SH-SY5Y (cell line): Measurements from ENCODE around the gene RHBDD1.

Experiments used
- GATA2 ChIP-seq: IDR thresholded peaks from 2 replicates; pipeline ENCODE4 v1.6.1; 2011; ENCODE audit warnings: mild to moderate bottlenecking, low read depth, low read length
- GATA3 ChIP-seq: IDR thresholded peaks from 2 replicates; pipeline ENCODE4 v1.6.1; 2011; ENCODE audit warnings: low read depth, mild to moderate bottlenecking, low read length, moderate library complexity

RHBDD1 gene

DNA sequence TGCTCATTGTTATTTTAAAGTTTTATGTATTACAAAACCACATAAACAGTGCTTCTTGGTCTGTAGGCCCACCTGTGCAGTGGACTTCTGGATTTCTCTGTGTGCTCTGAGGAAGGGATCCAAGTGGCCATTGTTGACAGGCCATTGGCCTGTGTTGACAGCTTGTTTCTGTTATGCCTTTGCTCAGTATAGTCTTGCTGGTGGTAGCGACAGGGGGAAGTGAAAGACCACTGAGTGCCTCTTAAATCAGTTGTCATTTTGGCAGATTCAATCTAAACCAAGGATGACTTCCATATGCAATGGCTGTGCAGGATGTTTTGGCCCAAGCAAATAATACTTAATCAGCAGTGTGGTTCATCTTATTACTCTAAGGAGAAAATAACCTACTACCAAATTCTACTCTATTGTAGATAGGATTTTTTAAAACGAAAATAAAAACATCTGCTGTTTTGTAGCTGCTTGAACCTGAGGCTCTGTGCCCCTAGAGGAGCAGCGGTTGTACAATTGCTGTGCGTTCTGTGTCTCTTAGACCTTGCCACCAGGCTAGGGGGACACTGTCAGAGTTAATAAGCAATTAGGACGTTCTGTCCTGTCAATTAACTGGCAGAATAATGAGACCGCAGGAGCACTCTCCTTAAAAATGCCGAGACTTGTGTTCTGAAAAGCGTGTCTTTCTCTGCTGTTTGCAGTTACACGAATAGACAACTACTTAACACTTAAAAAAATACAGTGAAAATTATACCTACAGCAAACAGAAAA is 108.2 kb downstream of the RHBDD1 start:
- TF ChIP-seq GATA2 (no peak), GATA3 (no peak)

DNA sequence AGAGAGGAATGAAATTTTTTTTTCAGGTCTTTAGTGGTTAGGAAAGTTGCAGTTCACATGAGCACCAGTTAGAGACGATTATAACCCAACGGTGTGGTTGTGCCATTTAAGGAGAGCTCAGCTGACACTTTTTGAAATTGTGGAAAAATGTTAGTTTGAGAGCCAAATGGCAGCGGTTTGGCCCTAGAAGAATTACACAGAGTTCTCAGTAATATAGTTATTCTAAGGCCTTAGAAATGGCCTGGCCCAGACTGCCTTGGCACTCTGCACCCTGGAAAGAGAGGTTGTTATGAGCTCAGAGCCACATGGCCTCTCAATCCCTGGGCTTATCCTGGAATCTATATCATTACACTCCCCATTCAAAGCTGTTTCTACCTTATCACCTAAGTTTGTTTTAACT is 117.4 kb downstream of the RHBDD1 start:
- TF ChIP-seq GATA2 = no peak
- no peak for TF ChIP-seq GATA3

DNA sequence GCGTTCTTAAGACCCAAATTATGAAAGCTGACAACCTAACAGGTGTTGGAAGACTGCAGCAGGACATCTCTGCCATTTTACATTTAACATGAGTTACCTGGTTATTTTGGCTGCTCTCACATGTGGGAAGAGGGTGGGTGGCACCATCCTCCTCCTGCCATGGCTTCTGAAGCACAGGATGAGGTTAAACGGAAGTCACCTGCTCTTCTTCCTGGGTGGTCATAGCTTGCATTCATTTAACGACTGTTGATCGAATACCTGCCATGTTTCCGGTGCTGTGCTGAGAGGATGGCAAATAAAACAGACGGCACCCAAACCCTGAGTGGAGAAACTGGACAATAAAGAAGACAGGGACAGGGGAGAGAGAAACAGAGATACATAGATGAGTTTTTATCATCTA is 118.0 kb downstream of the RHBDD1 start:
- TF ChIP-seq GATA3 (no peak), GATA2 (no peak)

DNA sequence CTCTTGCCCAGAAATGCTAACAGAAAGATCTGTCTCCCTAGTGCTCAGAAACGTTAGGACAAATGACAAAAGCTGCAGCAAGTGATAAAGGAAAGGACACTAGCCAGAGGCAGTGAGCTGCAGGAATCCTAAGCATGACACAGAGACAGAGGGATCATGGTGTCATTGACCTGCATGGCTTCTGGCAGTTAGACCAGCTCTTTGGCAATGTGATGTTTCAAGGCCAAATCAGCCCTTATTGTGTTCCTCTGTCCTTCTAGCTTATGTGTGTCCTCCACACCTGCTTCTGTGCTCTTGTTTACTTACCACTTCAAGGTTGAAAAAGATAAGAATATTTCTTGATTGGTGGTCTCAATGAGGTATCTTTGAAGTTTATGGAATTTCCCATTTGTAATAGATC is 120.8 kb downstream of the RHBDD1 start:
- TF ChIP-seq GATA3 = no peak
- no peak for TF ChIP-seq GATA2

DNA sequence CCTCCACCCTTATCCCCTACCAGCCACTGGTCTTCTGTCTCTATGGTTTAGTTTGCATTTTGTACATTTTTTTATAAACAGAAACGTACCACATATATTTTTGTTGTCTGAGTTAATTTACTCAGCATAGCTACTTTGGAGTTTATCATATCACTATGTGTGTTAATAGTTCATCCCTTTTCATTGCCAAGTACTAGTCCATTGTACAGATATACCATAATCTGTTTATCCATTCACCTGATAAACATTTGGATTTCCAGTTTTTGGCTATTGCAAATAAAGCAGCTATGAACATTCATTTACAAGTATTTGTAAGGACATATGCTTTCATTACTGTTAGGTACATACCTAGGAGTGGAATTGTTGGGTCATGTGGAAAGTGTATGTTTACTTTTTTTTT is 123.6 kb downstream of the RHBDD1 start:
- no peak for TF ChIP-seq GATA3
- no peak for TF ChIP-seq GATA2

DNA sequence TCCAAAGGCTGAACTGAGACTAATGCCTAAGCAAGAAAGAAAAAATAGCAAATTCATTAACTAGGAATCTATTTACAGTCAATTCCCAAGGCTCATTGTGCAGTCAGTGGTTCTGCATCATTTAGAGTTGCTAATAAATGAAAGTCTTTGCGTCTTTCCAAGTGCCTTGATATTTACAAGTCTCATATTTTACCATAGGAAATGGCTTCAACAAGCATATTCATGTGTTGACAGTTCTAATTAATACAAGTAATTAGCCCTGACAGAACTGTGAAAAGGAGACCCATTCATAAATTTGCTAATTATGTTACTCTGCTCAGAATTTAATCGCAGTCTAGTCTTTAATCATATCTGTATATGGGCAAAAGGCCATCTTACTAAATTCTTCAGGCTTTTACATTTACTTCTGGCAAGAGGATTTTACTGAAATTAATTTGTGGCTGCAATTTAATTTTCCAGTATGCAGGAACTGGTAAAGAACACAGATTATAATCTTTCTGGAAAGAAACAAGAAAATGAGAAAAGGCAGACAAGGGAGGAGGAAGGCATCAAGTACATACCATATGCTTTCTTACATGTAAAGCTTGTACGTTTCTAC is 126.4 kb downstream of the RHBDD1 start:
- TF ChIP-seq GATA2 (no peak), GATA3 (no peak)

DNA sequence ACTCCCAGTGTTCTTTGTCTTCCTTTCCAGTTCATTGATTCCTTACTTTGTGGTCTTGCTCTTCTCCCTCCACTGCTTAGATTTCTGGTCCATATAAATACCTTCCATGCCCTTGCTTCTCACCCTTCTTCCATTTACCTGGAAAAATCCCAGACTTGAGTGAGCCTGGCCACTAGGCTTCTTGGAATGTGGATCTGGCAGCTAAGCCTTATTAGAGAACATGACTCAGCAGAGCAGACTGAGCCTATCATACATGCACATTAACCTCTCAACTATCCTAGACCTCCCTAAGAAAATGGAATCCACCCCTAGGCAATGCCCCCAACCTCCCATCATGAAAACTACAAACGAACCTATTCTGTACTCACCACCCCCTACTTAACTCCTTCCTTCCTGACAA is 127.7 kb downstream of the RHBDD1 start:
- no peak for TF ChIP-seq GATA2
- TF ChIP-seq GATA3 = no peak

DNA sequence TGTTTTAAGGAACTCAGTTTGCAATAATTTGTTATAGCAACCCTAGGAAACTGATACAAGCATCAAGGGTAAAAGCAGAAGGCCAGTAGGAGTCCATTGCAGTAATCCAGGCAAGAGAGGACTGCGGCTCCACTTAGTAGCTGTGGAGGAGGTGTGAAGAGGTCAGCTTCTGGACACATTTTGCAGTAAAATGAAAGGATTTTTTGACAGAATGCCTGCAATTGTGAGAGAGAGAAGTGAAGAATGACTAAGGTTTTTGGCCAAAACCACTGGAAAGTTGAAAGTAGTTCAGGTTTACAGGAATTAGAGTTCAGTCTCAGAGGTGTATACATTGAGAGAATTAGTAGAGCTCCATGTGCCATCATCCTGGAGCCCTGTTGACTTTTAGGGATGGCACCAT is 129.5 kb downstream of the RHBDD1 start:
- TF ChIP-seq GATA3 (no peak), GATA2 (no peak)

DNA sequence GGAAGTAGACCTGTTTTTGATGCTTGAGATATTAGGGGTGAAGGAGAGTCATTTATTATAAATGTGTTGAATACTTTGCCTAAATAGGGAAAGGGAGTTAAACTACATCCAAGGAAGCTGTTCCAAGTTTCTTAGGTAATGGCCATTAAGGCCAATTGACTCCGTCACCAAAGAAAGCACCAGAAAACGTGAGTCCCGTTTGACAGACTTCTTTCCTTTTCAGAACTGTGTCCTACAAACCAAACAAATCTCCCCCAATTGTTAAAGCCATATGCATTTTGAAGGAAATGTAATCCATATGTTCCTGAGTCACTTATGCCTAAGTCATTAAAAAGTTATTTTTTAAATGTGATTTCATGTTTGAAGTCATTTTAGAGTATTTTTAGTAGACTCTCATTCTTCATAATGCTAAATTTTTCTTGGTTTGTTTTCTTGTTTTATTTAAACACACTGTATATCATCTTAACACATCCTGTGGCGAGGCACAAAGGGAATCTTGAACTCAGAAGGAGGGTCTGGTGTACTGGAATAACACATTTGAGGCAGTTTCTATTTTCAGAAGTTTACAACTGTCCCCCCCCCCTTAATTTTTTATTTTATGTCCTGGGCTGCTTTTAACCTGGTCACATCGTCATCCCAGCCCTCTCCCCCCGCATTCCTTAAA is 133.7 kb downstream of the RHBDD1 start:
- TF ChIP-seq GATA2 = no peak
- no peak for TF ChIP-seq GATA3

DNA sequence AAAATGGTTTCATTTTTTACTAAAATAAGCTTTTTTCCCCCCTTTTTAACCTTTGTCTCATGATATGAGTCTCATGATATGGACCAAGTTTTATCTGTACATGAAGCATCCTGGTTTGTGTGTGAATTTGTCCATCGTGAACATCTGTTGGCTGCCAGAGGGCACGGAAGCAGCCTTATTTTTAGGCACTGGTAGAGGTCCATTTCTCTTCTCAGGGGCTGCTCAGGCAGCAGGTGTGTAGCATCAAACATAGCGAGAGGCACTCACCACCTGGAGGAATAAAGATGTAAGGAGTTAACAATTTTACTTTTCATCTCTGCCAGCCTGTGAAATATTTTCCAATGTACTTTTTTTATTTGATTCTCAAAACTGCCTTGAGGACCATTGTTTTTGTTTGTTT is 134.5 kb downstream of the RHBDD1 start:
- TF ChIP-seq GATA3 (no peak), GATA2 (no peak)

DNA sequence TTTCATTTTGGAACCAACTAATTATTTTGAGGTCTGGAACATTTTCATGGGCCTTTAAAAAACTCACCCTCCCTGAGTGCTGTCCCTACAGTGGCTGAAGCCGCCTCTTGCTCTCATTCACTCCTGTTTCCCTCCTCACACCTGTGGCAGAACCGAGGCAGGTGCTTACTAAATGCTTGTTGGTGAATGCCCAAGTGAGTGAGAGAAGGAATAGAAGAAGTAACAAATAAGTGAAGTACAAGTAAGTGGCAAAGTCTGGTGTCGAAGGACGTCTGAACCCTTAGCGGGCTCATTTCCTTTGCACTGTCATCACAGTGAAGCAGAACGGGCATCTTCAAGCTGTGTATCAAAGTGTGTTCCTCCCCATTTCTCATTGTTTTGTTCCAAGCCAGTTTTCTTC is 135.2 kb downstream of the RHBDD1 start:
- TF ChIP-seq GATA2 = no peak

DNA sequence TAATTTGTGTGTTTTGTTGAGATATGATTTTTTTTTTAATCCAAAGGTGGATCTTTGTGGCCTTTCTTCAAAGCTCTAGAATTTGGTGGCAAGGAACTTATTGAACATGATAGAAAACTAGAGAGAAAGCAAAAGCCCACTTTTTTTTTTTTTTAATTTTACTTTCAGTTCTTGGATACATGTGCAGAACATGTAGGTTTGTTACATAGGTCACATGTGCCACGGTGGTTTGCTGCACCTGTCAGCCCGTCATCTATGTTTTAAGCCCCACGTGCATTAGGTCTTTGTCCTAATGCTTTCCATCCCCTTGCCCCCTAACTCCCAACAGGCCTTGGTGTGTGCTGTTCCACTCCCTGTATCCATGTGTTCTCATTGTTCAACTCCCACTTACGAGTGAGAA is 135.9 kb downstream of the RHBDD1 start:
- no peak for TF ChIP-seq GATA3
- no peak for TF ChIP-seq GATA2

DNA sequence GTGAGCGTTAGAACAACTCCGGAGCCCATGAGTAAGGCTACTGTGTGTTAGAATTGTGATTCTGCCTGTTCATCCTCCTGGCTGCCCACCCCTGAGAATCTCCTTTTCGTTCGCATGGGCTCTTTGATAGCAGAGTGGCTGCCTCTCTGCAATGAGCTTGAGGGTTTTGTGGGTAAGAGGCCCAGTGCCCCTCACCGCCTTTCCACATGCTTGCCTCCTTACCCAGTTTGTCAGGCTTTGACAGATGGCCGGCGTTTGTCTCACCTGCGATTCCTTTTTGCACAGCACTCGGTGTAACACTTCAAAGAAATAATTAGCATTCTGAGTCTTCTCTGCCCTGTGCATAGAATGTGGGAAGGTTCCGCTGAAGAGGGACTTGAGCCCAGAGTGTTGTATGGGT is 138.0 kb downstream of the RHBDD1 start:
- TF ChIP-seq GATA3 = no peak
- no peak for TF ChIP-seq GATA2

DNA sequence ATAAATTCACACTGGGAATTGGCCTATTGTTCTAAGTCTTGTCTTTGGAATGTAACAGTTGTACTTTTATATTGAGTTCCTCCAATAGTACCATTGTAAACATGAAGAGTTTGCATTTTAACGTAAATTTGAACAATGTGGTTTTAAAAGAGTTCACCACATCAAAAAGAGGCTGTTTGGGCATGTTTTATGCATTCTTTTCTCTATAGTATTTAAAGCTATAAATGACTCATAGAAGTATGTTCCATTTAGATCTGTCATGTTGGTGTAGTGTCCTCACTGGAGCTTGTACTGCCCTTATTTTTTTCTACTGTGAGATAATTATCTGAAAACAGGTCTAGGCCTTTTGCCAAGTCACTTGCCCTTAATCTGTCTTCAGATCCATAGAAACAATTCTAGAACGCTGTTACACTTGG is 141.9 kb downstream of the RHBDD1 start:
- TF ChIP-seq GATA3 (no peak), GATA2 (peak; percentile 10; the same call in 1 of the 2 replicates)

DNA sequence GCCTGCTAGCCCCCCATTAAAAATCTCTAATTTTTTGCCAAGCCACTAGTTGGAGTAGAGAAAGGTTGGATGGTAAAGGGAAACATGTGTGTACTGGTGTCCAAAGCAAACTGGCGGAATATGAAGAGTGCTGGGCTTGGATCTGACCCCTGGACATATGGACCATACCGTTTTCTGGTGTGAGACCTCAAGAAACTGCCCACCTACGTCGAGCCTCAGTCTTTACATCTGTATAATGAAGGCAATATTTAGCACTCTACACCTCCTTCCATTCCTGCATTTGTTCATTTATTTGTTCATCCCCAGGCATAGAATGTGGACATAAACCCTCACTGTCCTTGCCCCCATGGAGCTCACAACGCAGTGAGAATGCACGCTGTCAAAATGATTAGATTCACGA is 142.4 kb downstream of the RHBDD1 start:
- TF ChIP-seq GATA2 = no peak
- no peak for TF ChIP-seq GATA3
